SK-N-MC (cell line): ENCODE measurements around the gene AMMECR1.

Source experiments
- EZH2 ChIP-seq: fragments of 200-600 bp; sonication (generic); IDR thresholded peaks from one replicate; pipeline ENCODE4 v1.6.1; 2017; ENCODE audit warnings: antibody characterized with exemption
- POLR2AphosphoS5 ChIP-seq: IDR thresholded peaks from 2 replicates; pipeline ENCODE4 v1.6.1; 2012; ENCODE audit warnings: mild to moderate bottlenecking, low read depth, low read length, borderline replicate concordance

GRCh38 chrX:110242371-110242770 lies 75.5 kb downstream of the AMMECR1 start:
- TF ChIP-seq POLR2AphosphoS5 (no peak), EZH2 (no peak)
